H1 (cell line): ENCODE results near the gene CD248. TPM values are rescaled to one million over a fixed set of nuclear protein-coding genes. Genes with fewer than 3 reads are reported as not detected.

Experiments
- CTCF ChIA-PET: fragments of 300-600 bp; sonication (Branson Sonifier 250); formaldehyde crosslinking; loops from one replicate; lab custom pipeline; 2021; ENCODE audit not compliant: partially characterized antibody; lab: Charles Lee
- POLR2A ChIA-PET: fragments of 300-600 bp; sonication (Branson Sonifier 250); formaldehyde crosslinking; loops from one replicate; lab custom pipeline; 2021; ENCODE audit warnings: inconsistent platforms; ENCODE audit not compliant: partially characterized antibody; lab: Charles Lee
- DNase-seq, 2 experiments: peaks; one replicate each; pipeline versions ENCODE4 v3.0.0 to v3.0.0-alpha.2; 2010 to 2022; ENCODE audit warnings: low spot score in 2 of 2, low read depth in 1 of 2, mixed read lengths in 1 of 2
- FAIRE-seq: peaks from 2 replicates; lab custom pipeline; 2011; peaks lifted over from hg19 to GRCh38; lab: Jason Lieb, UNC
- H2AFZ ChIP-seq: 2 replicates; pipeline ENCODE4 v1.8.1; 2012; ENCODE audit warnings: low read length, inconsistent platforms
- H2AK5ac ChIP-seq: 2 replicates; pipeline ENCODE4 v1.6.1; 2013; ENCODE audit warnings: low read depth, low read length
- H2BK120ac ChIP-seq: replicated peaks from 2 replicates; pipeline ENCODE3; 2013; ENCODE audit warnings: low read depth, low read length, inconsistent platforms
- H2BK12ac ChIP-seq: 2 replicates; pipeline ENCODE4 v1.6.1; 2013; ENCODE audit warnings: low read depth, low read length
- H2BK15ac ChIP-seq: 2 replicates; pipeline ENCODE4 v1.6.1; 2013; ENCODE audit warnings: low read length
- H2BK20ac ChIP-seq: 2 replicates; pipeline ENCODE4 v1.6.1; 2013; ENCODE audit warnings: low read length
- H2BK5ac ChIP-seq: 2 replicates; pipeline ENCODE4 v1.6.1; 2013; ENCODE audit warnings: low read depth, low read length
- H3K14ac ChIP-seq: 2 replicates; pipeline ENCODE4 v1.6.1; 2013; ENCODE audit warnings: inconsistent platforms; ENCODE audit not compliant: insufficient read length
- H3K18ac ChIP-seq: 2 replicates; pipeline ENCODE4 v1.6.1; 2013; ENCODE audit warnings: low read length; ENCODE audit errors: extremely low read depth
- H3K23ac ChIP-seq: 2 replicates; pipeline ENCODE4 v1.6.1; 2013; ENCODE audit warnings: inconsistent platforms; ENCODE audit not compliant: insufficient read length
- H3K23me2 ChIP-seq: 2 replicates; pipeline ENCODE4 v1.6.1; 2013; ENCODE audit warnings: low read depth, low read length
- H3K27ac ChIP-seq: 2 replicates; pipeline ENCODE4 v1.6.1; 2011; ENCODE audit warnings: low read depth, low read length, inconsistent platforms
- H3K27me3 ChIP-seq, 4 experiments: replicated peaks in 1 of 4; 1 replicate in 1 of 4; 2 replicates in 3 of 4; pipeline versions ENCODE4 v1.6.1 to v1.8.1; 2011 to 2013; ENCODE audit warnings: low read length in 3 of 4, mild to moderate bottlenecking in 3 of 4, inconsistent platforms in 2 of 4, mixed read lengths in 2 of 4, moderate library complexity in 1 of 4; ENCODE audit not compliant: control insufficient read depth in 3 of 4, insufficient read depth in 3 of 4; ENCODE audit errors: extremely low read depth in 1 of 4
- H3K36me3 ChIP-seq, 4 experiments: 2 replicates each; pipeline versions ENCODE4 v1.6.1 to v1.8.1; 2011 to 2013; ENCODE audit warnings: mild to moderate bottlenecking in 4 of 4, low read length in 3 of 4, moderate library complexity in 2 of 4, control low read depth in 1 of 4, inconsistent platforms in 1 of 4; ENCODE audit not compliant: insufficient read depth in 4 of 4, control insufficient read depth in 2 of 4
- H3K4ac ChIP-seq: replicated peaks from 2 replicates; pipeline ENCODE3; 2013; ENCODE audit warnings: low read length, low read depth, mixed read lengths, inconsistent platforms; ENCODE audit not compliant: insufficient read length
- H3K4me1 ChIP-seq, 4 experiments: replicated peaks in 1 of 4; 1 replicate in 1 of 4; 2 replicates in 3 of 4; pipeline versions ENCODE4 v1.6.1 to v1.8.1; 2011 to 2013; ENCODE audit warnings: low read length in 3 of 4, inconsistent platforms in 2 of 4, mixed read lengths in 1 of 4; ENCODE audit not compliant: insufficient read depth in 4 of 4, control insufficient read depth in 3 of 4
- H3K4me2 ChIP-seq, 2 experiments: 2 replicates each; pipeline versions ENCODE4 v1.6.1 to v1.8.1; 2011 to 2013; ENCODE audit warnings: low read depth in 2 of 2, low read length in 2 of 2, control low read depth in 1 of 2, inconsistent platforms in 1 of 2, mild to moderate bottlenecking in 1 of 2; ENCODE audit not compliant: insufficient read depth in 1 of 2
- H3K4me3 ChIP-seq, 4 experiments: fragments of 200-600, 300-600 bp in 1 of 4; sonication (generic), shearing (Covaris generic), sonication (Bioruptor Twin) in 1 of 4; 2 replicates each; pipeline versions ENCODE4 v1.5.1 to v1.8.1; 2011 to 2016; ENCODE audit warnings: low read length in 4 of 4, low read depth in 3 of 4, control low read depth in 2 of 4, inconsistent platforms in 2 of 4, mild to moderate bottlenecking in 2 of 4, mixed read lengths in 1 of 4, moderate library complexity in 1 of 4; ENCODE audit not compliant: insufficient read depth in 2 of 4; ENCODE audit errors: extremely low read depth in 1 of 4
- H3K56ac ChIP-seq: replicated peaks from 2 replicates; pipeline ENCODE3; 2013; ENCODE audit warnings: low read depth, mild to moderate bottlenecking, mixed read lengths, low read length, inconsistent platforms; ENCODE audit not compliant: insufficient read length
- H3K79me1 ChIP-seq: 2 replicates; pipeline ENCODE4 v1.6.1; 2013; ENCODE audit warnings: low read depth, low read length, control low read depth
- H3K79me2 ChIP-seq, 2 experiments: 2 replicates each; pipeline versions ENCODE4 v1.6.1 to v1.8.1; 2012 to 2013; ENCODE audit warnings: low read length in 2 of 2, mild to moderate bottlenecking in 2 of 2, inconsistent platforms in 1 of 2; ENCODE audit not compliant: insufficient read depth in 2 of 2, control insufficient read depth in 1 of 2
- H3K9ac ChIP-seq, 4 experiments: replicated peaks in 1 of 4; 1 replicate in 1 of 4; 2 replicates in 3 of 4; pipeline versions ENCODE4 v1.6.1 to v1.8.1; 2011 to 2013; ENCODE audit warnings: low read depth in 3 of 4, low read length in 3 of 4, control low read depth in 2 of 4, mild to moderate bottlenecking in 2 of 4, moderate library complexity in 2 of 4, inconsistent platforms in 1 of 4; ENCODE audit errors: extremely low read depth in 1 of 4
- H3K9me3 ChIP-seq, 2 experiments: 2 replicates each; pipeline versions ENCODE4 v1.6.1 to v1.8.1; 2012 to 2013; ENCODE audit warnings: mild to moderate bottlenecking in 2 of 2, moderate library complexity in 2 of 2, control low read depth in 1 of 2, inconsistent platforms in 1 of 2, low read depth in 1 of 2, low read length in 1 of 2, mixed read lengths in 1 of 2; ENCODE audit not compliant: insufficient read depth in 2 of 2
- H4K20me1 ChIP-seq, 2 experiments: replicated peaks in 1 of 2; 2 replicates each; pipeline versions ENCODE3 to v1.8.1; 2011 to 2013; ENCODE audit warnings: inconsistent platforms in 2 of 2, low read length in 2 of 2, mild to moderate bottlenecking in 1 of 2; ENCODE audit not compliant: insufficient read depth in 2 of 2, control insufficient read depth in 1 of 2
- H4K5ac ChIP-seq: 2 replicates; pipeline ENCODE4 v1.6.1; 2013; ENCODE audit warnings: low read length, low read depth, mixed read lengths, inconsistent platforms; ENCODE audit not compliant: insufficient read length
- H4K8ac ChIP-seq: 2 replicates; pipeline ENCODE4 v1.8.0; 2013; ENCODE audit warnings: mild to moderate bottlenecking, moderate library complexity, low read length, inconsistent platforms; ENCODE audit not compliant: insufficient read depth; ENCODE audit errors: extremely low read depth
- H4K91ac ChIP-seq: replicated peaks from 2 replicates; pipeline ENCODE3; 2013; ENCODE audit warnings: low read length, mixed read lengths, inconsistent platforms; ENCODE audit not compliant: insufficient read length
- CBX8 ChIP-seq: fragments of 300-800, 300-1000 bp; sonication (generic); IDR thresholded peaks from 2 replicates; pipeline ENCODE4 v1.7.1; 2016; ENCODE audit warnings: low read depth, low read length, borderline replicate concordance
- CEBPB ChIP-seq: IDR thresholded peaks from 2 replicates; pipeline ENCODE4 v1.6.1; 2012; ENCODE audit warnings: low read depth, low read length
- FOSL1 ChIP-seq: IDR thresholded peaks from 2 replicates; pipeline ENCODE4 v1.6.1; 2011; ENCODE audit warnings: mild to moderate bottlenecking, low read depth, low read length, moderate library complexity; ENCODE audit not compliant: insufficient read depth
- PHF8 ChIP-seq: fragments of 200-600 bp; sonication (generic); conservative IDR thresholded peaks from 2 replicates; pipeline ENCODE4 v1.7.1; 2012; ENCODE audit warnings: low read depth, mild to moderate bottlenecking, inconsistent platforms, low read length, moderate library complexity
- RAD21 ChIP-seq, 2 experiments: IDR thresholded peaks in 1 of 2; conservative IDR thresholded peaks in 1 of 2; 2 replicates each; pipeline ENCODE4 v1.6.1; 2011; ENCODE audit warnings: low read depth in 2 of 2, low read length in 2 of 2, improper control_type of control experiment in 1 of 2, inconsistent platforms in 1 of 2, mild to moderate bottlenecking in 1 of 2, moderate library complexity in 1 of 2
- TBP ChIP-seq: IDR thresholded peaks from 2 replicates; pipeline ENCODE4 v1.6.1; 2011; ENCODE audit warnings: low read depth, low read length, improper control_type of control experiment
- TCF12 ChIP-seq: IDR thresholded peaks from 2 replicates; pipeline ENCODE4 v1.6.1; 2011; ENCODE audit warnings: low read depth, mild to moderate bottlenecking, low read length
- WGBS, 2 experiments: shearing (Covaris generic) in 1 of 2; methylation state at CpG; one replicate each; pipeline versions ENCODE4 v1.1.6 to v1.1.7; 2013 to 2015; ENCODE audit warnings: low lambda C conversion rate in 2 of 2, mixed read lengths in 2 of 2, inconsistent platforms in 1 of 2, low coverage in 1 of 2, missing lambda C conversion rate in 1 of 2; ENCODE audit not compliant: insufficient replicate concordance in 2 of 2, insufficient coverage in 1 of 2, insufficient read length in 1 of 2; ENCODE audit errors: extremely low coverage in 1 of 2, missing lambda C conversion rate in 1 of 2; 5-methylcytosine and 5-hydroxymethylcytosine counted together
- polyA plus RNA-seq, 7 experiments: library from polyadenylated mRNA; depleted of rRNA in 3 of 7; stranded (reverse) in 5 of 7; unstranded in 2 of 7; fragments of >200 nt in 5 of 7; fragments of 200-250 nt in 2 of 7; gene quantifications; 1 replicate in 5 of 7; 2 replicates in 1 of 7; 4 replicates in 1 of 7; pipeline versions ENCODE4 v1.2.1 to v1.2.3, GENCODE V29; 2011 to 2013; ENCODE audit warnings: missing spikeins in 2 of 7, mixed read lengths in 2 of 7
- total RNA-seq: library from RNA; stranded (reverse); fragmentation: NEBNext Ultra II Directional; extraction: Animal tissue kit (Norgen Biotek cat#: 25700); gene quantifications from 2 replicates; pipeline ENCODE4 v1.2.1, GENCODE V29; 2021
- TF ChIP-seq, protein P1 (sequence below), 3 experiments: IDR thresholded peaks; 1 replicate in 2 of 3; 2 replicates in 1 of 3; pipeline versions ENCODE4 v1.5.1 to v1.6.1; 2011; ENCODE audit warnings: low read length in 3 of 3, mild to moderate bottlenecking in 3 of 3, inconsistent platforms in 2 of 3, low read depth in 1 of 3, moderate library complexity in 1 of 3; ENCODE audit not compliant: insufficient read depth in 1 of 3; ENCODE audit errors: control extremely low read depth in 1 of 3

CD248 gene
- total and polyA plus RNA-seq, 2 of the 8 experiments (the other 6 are each of a cell fraction or from before 2014, with no cell fraction given): 2.7 to 3.9 TPM

DNA sequence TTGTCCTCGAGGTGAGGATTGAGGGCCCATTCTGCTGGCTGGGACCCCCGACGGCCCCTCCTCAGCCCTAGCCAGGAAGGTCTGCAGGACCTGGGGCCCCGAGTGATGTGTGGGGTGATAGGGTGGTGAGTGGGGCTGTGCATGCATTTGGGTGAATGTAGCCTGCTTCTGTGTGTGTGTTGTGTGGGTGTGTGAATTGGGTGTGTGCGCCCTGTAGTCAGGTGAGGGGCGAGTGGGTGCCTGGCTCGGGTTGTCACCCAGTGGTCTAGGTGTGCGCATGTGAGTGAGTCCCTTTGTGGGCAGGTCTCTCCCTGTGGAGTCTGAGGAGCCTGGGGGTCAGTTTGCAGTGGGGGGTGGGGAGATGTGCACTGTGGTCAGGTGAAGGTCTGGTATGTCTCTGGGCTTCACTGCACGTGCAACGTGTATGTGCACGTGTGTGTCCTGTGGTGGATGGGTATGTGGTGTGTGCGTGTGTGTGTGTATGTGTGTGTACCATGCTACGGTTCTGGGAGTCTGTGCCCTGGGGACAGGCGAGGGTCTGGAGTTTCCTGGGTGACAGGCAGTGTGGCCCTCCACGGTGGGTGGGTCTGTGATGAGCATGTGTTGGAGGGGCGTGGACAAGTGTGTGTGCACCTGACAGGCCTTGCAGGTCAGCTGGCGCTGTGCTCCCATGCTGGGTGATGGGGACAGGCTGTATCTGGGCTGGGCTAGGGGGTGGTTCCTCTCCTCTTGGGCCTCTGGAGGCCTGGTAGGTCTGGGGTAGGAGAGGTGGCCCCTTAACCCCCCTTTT lies 24.1 kb downstream of the CD248 start:
- H3K14ac ChIP-seq: no peak overlapping the region
- H3K4me2 ChIP-seq: peak overlapping the region; percentile 43 to 80
- no peak overlapping the region for H4K5ac ChIP-seq
- H4K91ac ChIP-seq: peak overlapping the region; percentile 87
- no peak overlapping the region for H2BK20ac ChIP-seq
- H3K27me3 ChIP-seq: peaks cover 2 to 30% (median 18%) of the 10 kb centered on the region in 4 experiments
- H3K79me2 ChIP-seq: peaks cover 0 to 8% of the 10 kb centered on the region in 2 experiments; a peak in 1 of 4 replicates
- no peak overlapping the region for H3K23ac ChIP-seq
- H3K4me3 ChIP-seq: peak overlapping the region in 3 of 4 experiments; percentile 59 to 76 (median 59); a peak in 4 of 8 replicates
- peaks cover 4 to 7% of the 10 kb centered on the region in 2 experiments for H4K20me1 ChIP-seq
- H3K4ac ChIP-seq: peak overlapping the region; percentile 61
- H3K18ac ChIP-seq: no peak overlapping the region
- FAIRE-seq (no peak), DNase-seq (peak in 1 of 2 experiments; percentile 47)
- H3K4me1 ChIP-seq: peaks cover 5 to 29% (median 10%) of the 10 kb centered on the region in 4 experiments; a peak in 6 of 7 replicates
- H2AFZ ChIP-seq: no peak overlapping the region
- no peak overlapping the region for H2BK5ac ChIP-seq
- no peak overlapping the region for H3K56ac ChIP-seq
- no peak overlapping the region for H3K9ac ChIP-seq
- peak overlapping the region; percentile 72; the same call in 1 of the 2 replicates for H2BK12ac ChIP-seq
- no peaks in the 10 kb centered on the region for H3K9me3 ChIP-seq
- ChIA-PET CTCF (no interaction called here), POLR2A (no interaction called here)
- peak overlapping the region; percentile 83; the same call in 1 of the 2 replicates for H2BK15ac ChIP-seq
- no peak overlapping the region for H2AK5ac ChIP-seq
- 72% methylated on average over 17 of the region's 17 CpGs; no CpG with 5 or more reads in 1 of the 2 experiments for WGBS, 2 experiments
- H3K36me3 ChIP-seq: no peaks in the 10 kb centered on the region
- H4K8ac ChIP-seq: peak overlapping the region; percentile 37
- no peak overlapping the region for H3K27ac ChIP-seq
- H3K79me1 ChIP-seq: 0 out of 2 replicates have a peak, but pooled peaks cover 2% of the 10 kb centered on the region
- peaks cover 12% of the 10 kb centered on the region; the same call in 1 of the 2 replicates for H3K23me2 ChIP-seq
- no peak overlapping the region for H2BK120ac ChIP-seq
- TF ChIP-seq RAD21 (IDR thresholded peaks at IDR 0.05 in 1 of 2, conservative IDR thresholded peaks at IDR 0.05 in 1 of 2; ENCODE audit: low read depth in 2 of 2, low read length in 2 of 2) (no peak), FOSL1 (no peak), CBX8 (no peak), CEBPB (no peak), PHF8 (no peak), TCF12 (no peak), TBP (no peak)
- TF ChIP-seq, protein P1, sequence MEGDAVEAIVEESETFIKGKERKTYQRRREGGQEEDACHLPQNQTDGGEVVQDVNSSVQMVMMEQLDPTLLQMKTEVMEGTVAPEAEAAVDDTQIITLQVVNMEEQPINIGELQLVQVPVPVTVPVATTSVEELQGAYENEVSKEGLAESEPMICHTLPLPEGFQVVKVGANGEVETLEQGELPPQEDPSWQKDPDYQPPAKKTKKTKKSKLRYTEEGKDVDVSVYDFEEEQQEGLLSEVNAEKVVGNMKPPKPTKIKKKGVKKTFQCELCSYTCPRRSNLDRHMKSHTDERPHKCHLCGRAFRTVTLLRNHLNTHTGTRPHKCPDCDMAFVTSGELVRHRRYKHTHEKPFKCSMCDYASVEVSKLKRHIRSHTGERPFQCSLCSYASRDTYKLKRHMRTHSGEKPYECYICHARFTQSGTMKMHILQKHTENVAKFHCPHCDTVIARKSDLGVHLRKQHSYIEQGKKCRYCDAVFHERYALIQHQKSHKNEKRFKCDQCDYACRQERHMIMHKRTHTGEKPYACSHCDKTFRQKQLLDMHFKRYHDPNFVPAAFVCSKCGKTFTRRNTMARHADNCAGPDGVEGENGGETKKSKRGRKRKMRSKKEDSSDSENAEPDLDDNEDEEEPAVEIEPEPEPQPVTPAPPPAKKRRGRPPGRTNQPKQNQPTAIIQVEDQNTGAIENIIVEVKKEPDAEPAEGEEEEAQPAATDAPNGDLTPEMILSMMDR (IDR thresholded peaks at IDR 0.05; ENCODE audit: control extremely low read depth in 1 of 3, insufficient read depth in 1 of 3, low read depth in 1 of 3, low read length in 3 of 3): no peak
